ENCODE data around the gene ATP12A.

DNA sequence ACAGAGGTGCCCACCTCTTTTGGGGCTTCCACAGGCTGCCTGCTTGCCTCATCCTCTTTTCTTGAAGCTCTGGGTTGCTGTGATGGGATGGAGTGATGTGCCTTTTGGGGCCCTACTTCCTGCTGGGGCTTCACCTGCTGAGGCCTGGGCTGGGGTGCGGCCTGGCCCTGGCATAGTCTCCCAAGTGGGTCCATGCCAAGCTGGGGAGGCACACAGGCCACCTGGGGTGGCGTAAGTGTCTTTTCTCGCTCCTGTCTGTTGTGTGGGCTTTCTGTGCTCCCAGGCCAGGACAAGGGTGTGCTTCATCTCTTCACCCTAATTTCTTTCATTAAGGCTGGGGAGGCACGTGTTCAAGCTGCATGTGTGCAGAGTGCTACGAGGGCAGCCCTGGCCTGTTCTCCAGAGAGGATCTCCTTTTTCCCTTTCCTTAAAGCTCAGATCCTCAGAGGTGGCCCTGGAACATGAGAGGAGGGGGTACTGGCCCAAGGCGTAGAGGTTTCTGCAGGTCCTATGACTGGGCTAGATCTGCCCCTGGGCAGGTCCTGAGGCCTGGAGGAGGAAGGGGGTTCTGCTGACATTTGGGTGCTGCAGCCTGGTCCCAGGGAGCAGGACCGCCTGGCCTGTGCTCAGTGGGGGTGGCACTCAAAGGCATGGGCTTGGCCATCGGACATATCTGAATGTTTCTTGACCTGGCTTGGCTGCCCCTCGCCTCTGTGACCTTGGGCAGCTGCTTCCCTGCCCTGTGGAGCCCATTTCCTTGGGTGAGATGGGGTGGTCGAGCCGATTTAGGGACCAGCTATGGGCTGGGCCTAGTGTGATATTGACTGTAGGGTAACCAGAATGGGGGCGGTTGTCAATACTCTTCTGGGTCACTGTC, 60.0 kb downstream of the ATP12A start:
- TF ChIP-seq, protein P1, sequence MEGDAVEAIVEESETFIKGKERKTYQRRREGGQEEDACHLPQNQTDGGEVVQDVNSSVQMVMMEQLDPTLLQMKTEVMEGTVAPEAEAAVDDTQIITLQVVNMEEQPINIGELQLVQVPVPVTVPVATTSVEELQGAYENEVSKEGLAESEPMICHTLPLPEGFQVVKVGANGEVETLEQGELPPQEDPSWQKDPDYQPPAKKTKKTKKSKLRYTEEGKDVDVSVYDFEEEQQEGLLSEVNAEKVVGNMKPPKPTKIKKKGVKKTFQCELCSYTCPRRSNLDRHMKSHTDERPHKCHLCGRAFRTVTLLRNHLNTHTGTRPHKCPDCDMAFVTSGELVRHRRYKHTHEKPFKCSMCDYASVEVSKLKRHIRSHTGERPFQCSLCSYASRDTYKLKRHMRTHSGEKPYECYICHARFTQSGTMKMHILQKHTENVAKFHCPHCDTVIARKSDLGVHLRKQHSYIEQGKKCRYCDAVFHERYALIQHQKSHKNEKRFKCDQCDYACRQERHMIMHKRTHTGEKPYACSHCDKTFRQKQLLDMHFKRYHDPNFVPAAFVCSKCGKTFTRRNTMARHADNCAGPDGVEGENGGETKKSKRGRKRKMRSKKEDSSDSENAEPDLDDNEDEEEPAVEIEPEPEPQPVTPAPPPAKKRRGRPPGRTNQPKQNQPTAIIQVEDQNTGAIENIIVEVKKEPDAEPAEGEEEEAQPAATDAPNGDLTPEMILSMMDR (IDR thresholded peaks at IDR 0.05; ENCODE audit: control extremely low read depth in 1 of 3, insufficient read depth in 1 of 3, low read depth in 1 of 3, low read length in 3 of 3) = no peak
- no peak for TF ChIP-seq POU5F1 (IDR thresholded peaks at IDR 0.05; ENCODE audit: low read depth, low read length)
- TF ChIP-seq EZH2 (IDR thresholded peaks at IDR 0.05; ENCODE audit: low read depth, low read length, severe bottlenecking) = no peak
- TF ChIP-seq TAF1 (IDR thresholded peaks at IDR 0.05; ENCODE audit: low read depth, low read length) = no peak
- TF ChIP-seq POLR2AphosphoS5 (IDR thresholded peaks at IDR 0.05; ENCODE audit: low read depth, low read length) = no peak
- TF ChIP-seq RFX5 (IDR thresholded peaks at IDR 0.05; ENCODE audit: borderline replicate concordance, low read depth, low read length) = no peak
- TF ChIP-seq YY1 (IDR thresholded peaks at IDR 0.05; ENCODE audit: low read depth, low read length) = no peak
- no peak for TF ChIP-seq ZNF274 (IDR thresholded peaks at IDR 0.05; ENCODE audit: borderline replicate concordance, extremely low read depth, low read length)
- no peak for TF ChIP-seq SAP30 (IDR thresholded peaks at IDR 0.05; ENCODE audit: insufficient read depth, insufficient replicate concordance, low read length)
- TF ChIP-seq TBP (IDR thresholded peaks at IDR 0.05; ENCODE audit: low read depth, low read length) = no peak
- no peak for TF ChIP-seq FOSL1 (IDR thresholded peaks at IDR 0.05; ENCODE audit: insufficient read depth, low read depth, low read length)

Measured in H1 (cell line).